ENCODE data around the gene NSUN7.

DNA sequence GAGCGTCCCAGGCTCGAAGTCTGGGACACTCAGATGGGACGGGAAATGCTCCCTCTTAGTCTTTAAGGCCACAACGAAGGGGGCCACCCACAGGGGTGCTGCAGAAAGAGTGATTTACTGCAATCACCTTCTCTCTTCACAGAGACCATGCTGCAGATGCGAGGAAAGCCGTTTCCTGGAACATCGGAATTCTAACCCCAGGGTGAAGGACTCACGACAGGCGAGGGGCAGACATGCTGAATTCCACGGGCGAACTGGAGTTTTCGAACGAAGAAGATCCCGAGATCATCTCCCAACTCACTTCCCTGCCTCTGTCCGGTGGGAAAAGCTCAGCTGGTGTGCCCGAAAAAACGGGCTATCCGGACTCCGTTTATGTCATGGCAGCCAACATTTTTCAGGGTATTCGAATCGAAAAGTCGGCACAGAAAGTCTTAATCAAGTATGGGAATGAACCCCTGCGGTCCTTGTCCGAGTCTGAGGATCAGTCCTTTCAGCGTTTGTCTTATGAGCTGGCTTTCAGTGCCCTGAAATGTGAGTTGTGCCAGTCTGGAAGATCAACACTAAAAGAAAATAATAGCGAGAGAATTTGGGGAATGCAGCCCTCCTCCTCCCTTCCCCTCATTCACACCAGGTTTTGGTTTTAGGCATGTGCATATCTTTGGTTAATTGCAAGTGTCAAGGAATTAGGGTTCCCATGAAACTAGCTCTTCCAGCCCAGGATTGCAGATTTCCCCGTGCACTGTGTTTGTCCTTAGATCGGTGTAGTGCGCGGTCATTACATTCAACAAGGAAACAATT, 905 bp downstream of the NSUN7 start:
- no peak for TF ChIP-seq POLR2AphosphoS5 (IDR thresholded peaks at IDR 0.05)
- TF ChIP-seq, protein P1, sequence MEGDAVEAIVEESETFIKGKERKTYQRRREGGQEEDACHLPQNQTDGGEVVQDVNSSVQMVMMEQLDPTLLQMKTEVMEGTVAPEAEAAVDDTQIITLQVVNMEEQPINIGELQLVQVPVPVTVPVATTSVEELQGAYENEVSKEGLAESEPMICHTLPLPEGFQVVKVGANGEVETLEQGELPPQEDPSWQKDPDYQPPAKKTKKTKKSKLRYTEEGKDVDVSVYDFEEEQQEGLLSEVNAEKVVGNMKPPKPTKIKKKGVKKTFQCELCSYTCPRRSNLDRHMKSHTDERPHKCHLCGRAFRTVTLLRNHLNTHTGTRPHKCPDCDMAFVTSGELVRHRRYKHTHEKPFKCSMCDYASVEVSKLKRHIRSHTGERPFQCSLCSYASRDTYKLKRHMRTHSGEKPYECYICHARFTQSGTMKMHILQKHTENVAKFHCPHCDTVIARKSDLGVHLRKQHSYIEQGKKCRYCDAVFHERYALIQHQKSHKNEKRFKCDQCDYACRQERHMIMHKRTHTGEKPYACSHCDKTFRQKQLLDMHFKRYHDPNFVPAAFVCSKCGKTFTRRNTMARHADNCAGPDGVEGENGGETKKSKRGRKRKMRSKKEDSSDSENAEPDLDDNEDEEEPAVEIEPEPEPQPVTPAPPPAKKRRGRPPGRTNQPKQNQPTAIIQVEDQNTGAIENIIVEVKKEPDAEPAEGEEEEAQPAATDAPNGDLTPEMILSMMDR (IDR thresholded peaks at IDR 0.05; ENCODE audit: poor library complexity, severe bottlenecking), result no peak
- TF ChIP-seq SMC3 (conservative IDR thresholded peaks at IDR 0.05; ENCODE audit: poor library complexity), result no peak
- no peak for TF ChIP-seq EZH2 (IDR thresholded peaks at IDR 0.05; ENCODE audit: borderline replicate concordance, insufficient read depth, low read length, poor library complexity, severe bottlenecking)

Data from neural cell (in vitro differentiated cells).